H1 (cell line): ENCODE measurements around the gene RABEPK. TPM values are rescaled to one million over a fixed set of nuclear protein-coding genes. Genes with fewer than 3 reads are reported as not detected.
A peak's percentile ranks its signal among the peaks of the same experiment; 100 is the strongest.

Source experiments
- CTCF ChIA-PET: fragments of 300-600 bp; sonication (Branson Sonifier 250); formaldehyde crosslinking; loops from one replicate; lab custom pipeline; 2021; ENCODE audit not compliant: partially characterized antibody; lab: Charles Lee
- POLR2A ChIA-PET: fragments of 300-600 bp; sonication (Branson Sonifier 250); formaldehyde crosslinking; loops from one replicate; lab custom pipeline; 2021; ENCODE audit warnings: inconsistent platforms; ENCODE audit not compliant: partially characterized antibody; lab: Charles Lee
- DNase-seq, 2 experiments: peaks; one replicate each; pipeline versions ENCODE4 v3.0.0 to v3.0.0-alpha.2; 2010 to 2022; ENCODE audit warnings: low spot score in 2 of 2, low read depth in 1 of 2, mixed read lengths in 1 of 2
- FAIRE-seq: peaks from 2 replicates; lab custom pipeline; 2011; peaks lifted over from hg19 to GRCh38; lab: Jason Lieb, UNC
- H2AFZ ChIP-seq: 2 replicates; pipeline ENCODE4 v1.8.1; 2012; ENCODE audit warnings: low read length, inconsistent platforms
- H2AK5ac ChIP-seq: 2 replicates; pipeline ENCODE4 v1.6.1; 2013; ENCODE audit warnings: low read depth, low read length
- H2BK120ac ChIP-seq: replicated peaks from 2 replicates; pipeline ENCODE3; 2013; ENCODE audit warnings: low read depth, low read length, inconsistent platforms
- H2BK12ac ChIP-seq: 2 replicates; pipeline ENCODE4 v1.6.1; 2013; ENCODE audit warnings: low read depth, low read length
- H2BK15ac ChIP-seq: 2 replicates; pipeline ENCODE4 v1.6.1; 2013; ENCODE audit warnings: low read length
- H2BK20ac ChIP-seq: 2 replicates; pipeline ENCODE4 v1.6.1; 2013; ENCODE audit warnings: low read length
- H2BK5ac ChIP-seq: 2 replicates; pipeline ENCODE4 v1.6.1; 2013; ENCODE audit warnings: low read depth, low read length
- H3K14ac ChIP-seq: 2 replicates; pipeline ENCODE4 v1.6.1; 2013; ENCODE audit warnings: inconsistent platforms; ENCODE audit not compliant: insufficient read length
- H3K18ac ChIP-seq: 2 replicates; pipeline ENCODE4 v1.6.1; 2013; ENCODE audit warnings: low read length; ENCODE audit errors: extremely low read depth
- H3K23ac ChIP-seq: 2 replicates; pipeline ENCODE4 v1.6.1; 2013; ENCODE audit warnings: inconsistent platforms; ENCODE audit not compliant: insufficient read length
- H3K23me2 ChIP-seq: 2 replicates; pipeline ENCODE4 v1.6.1; 2013; ENCODE audit warnings: low read depth, low read length
- H3K27ac ChIP-seq: 2 replicates; pipeline ENCODE4 v1.6.1; 2011; ENCODE audit warnings: low read depth, low read length, inconsistent platforms
- H3K27me3 ChIP-seq, 4 experiments: replicated peaks in 1 of 4; 1 replicate in 1 of 4; 2 replicates in 3 of 4; pipeline versions ENCODE4 v1.6.1 to v1.8.1; 2011 to 2013; ENCODE audit warnings: low read length in 3 of 4, mild to moderate bottlenecking in 3 of 4, inconsistent platforms in 2 of 4, mixed read lengths in 2 of 4, moderate library complexity in 1 of 4; ENCODE audit not compliant: control insufficient read depth in 3 of 4, insufficient read depth in 3 of 4; ENCODE audit errors: extremely low read depth in 1 of 4
- H3K36me3 ChIP-seq, 4 experiments: 2 replicates each; pipeline versions ENCODE4 v1.6.1 to v1.8.1; 2011 to 2013; ENCODE audit warnings: mild to moderate bottlenecking in 4 of 4, low read length in 3 of 4, moderate library complexity in 2 of 4, control low read depth in 1 of 4, inconsistent platforms in 1 of 4; ENCODE audit not compliant: insufficient read depth in 4 of 4, control insufficient read depth in 2 of 4
- H3K4ac ChIP-seq: replicated peaks from 2 replicates; pipeline ENCODE3; 2013; ENCODE audit warnings: low read length, low read depth, mixed read lengths, inconsistent platforms; ENCODE audit not compliant: insufficient read length
- H3K4me1 ChIP-seq, 4 experiments: replicated peaks in 1 of 4; 1 replicate in 1 of 4; 2 replicates in 3 of 4; pipeline versions ENCODE4 v1.6.1 to v1.8.1; 2011 to 2013; ENCODE audit warnings: low read length in 3 of 4, inconsistent platforms in 2 of 4, mixed read lengths in 1 of 4; ENCODE audit not compliant: insufficient read depth in 4 of 4, control insufficient read depth in 3 of 4
- H3K4me2 ChIP-seq, 2 experiments: 2 replicates each; pipeline versions ENCODE4 v1.6.1 to v1.8.1; 2011 to 2013; ENCODE audit warnings: low read depth in 2 of 2, low read length in 2 of 2, control low read depth in 1 of 2, inconsistent platforms in 1 of 2, mild to moderate bottlenecking in 1 of 2; ENCODE audit not compliant: insufficient read depth in 1 of 2
- H3K4me3 ChIP-seq, 4 experiments: fragments of 200-600, 300-600 bp in 1 of 4; sonication (generic), shearing (Covaris generic), sonication (Bioruptor Twin) in 1 of 4; 2 replicates each; pipeline versions ENCODE4 v1.5.1 to v1.8.1; 2011 to 2016; ENCODE audit warnings: low read length in 4 of 4, low read depth in 3 of 4, control low read depth in 2 of 4, inconsistent platforms in 2 of 4, mild to moderate bottlenecking in 2 of 4, mixed read lengths in 1 of 4, moderate library complexity in 1 of 4; ENCODE audit not compliant: insufficient read depth in 2 of 4; ENCODE audit errors: extremely low read depth in 1 of 4
- H3K56ac ChIP-seq: replicated peaks from 2 replicates; pipeline ENCODE3; 2013; ENCODE audit warnings: low read depth, mild to moderate bottlenecking, mixed read lengths, low read length, inconsistent platforms; ENCODE audit not compliant: insufficient read length
- H3K79me1 ChIP-seq: 2 replicates; pipeline ENCODE4 v1.6.1; 2013; ENCODE audit warnings: low read depth, low read length, control low read depth
- H3K79me2 ChIP-seq, 2 experiments: 2 replicates each; pipeline versions ENCODE4 v1.6.1 to v1.8.1; 2012 to 2013; ENCODE audit warnings: low read length in 2 of 2, mild to moderate bottlenecking in 2 of 2, inconsistent platforms in 1 of 2; ENCODE audit not compliant: insufficient read depth in 2 of 2, control insufficient read depth in 1 of 2
- H3K9ac ChIP-seq, 4 experiments: replicated peaks in 1 of 4; 1 replicate in 1 of 4; 2 replicates in 3 of 4; pipeline versions ENCODE4 v1.6.1 to v1.8.1; 2011 to 2013; ENCODE audit warnings: low read depth in 3 of 4, low read length in 3 of 4, control low read depth in 2 of 4, mild to moderate bottlenecking in 2 of 4, moderate library complexity in 2 of 4, inconsistent platforms in 1 of 4; ENCODE audit errors: extremely low read depth in 1 of 4
- H3K9me3 ChIP-seq, 2 experiments: 2 replicates each; pipeline versions ENCODE4 v1.6.1 to v1.8.1; 2012 to 2013; ENCODE audit warnings: mild to moderate bottlenecking in 2 of 2, moderate library complexity in 2 of 2, control low read depth in 1 of 2, inconsistent platforms in 1 of 2, low read depth in 1 of 2, low read length in 1 of 2, mixed read lengths in 1 of 2; ENCODE audit not compliant: insufficient read depth in 2 of 2
- H4K20me1 ChIP-seq, 2 experiments: replicated peaks in 1 of 2; 2 replicates each; pipeline versions ENCODE3 to v1.8.1; 2011 to 2013; ENCODE audit warnings: inconsistent platforms in 2 of 2, low read length in 2 of 2, mild to moderate bottlenecking in 1 of 2; ENCODE audit not compliant: insufficient read depth in 2 of 2, control insufficient read depth in 1 of 2
- H4K5ac ChIP-seq: 2 replicates; pipeline ENCODE4 v1.6.1; 2013; ENCODE audit warnings: low read length, low read depth, mixed read lengths, inconsistent platforms; ENCODE audit not compliant: insufficient read length
- H4K8ac ChIP-seq: 2 replicates; pipeline ENCODE4 v1.8.0; 2013; ENCODE audit warnings: mild to moderate bottlenecking, moderate library complexity, low read length, inconsistent platforms; ENCODE audit not compliant: insufficient read depth; ENCODE audit errors: extremely low read depth
- H4K91ac ChIP-seq: replicated peaks from 2 replicates; pipeline ENCODE3; 2013; ENCODE audit warnings: low read length, mixed read lengths, inconsistent platforms; ENCODE audit not compliant: insufficient read length
- BCL11A ChIP-seq, 2 experiments: IDR thresholded peaks; one replicate each; pipeline ENCODE4 v1.6.1; 2011; ENCODE audit warnings: low read depth in 2 of 2, low read length in 2 of 2, mild to moderate bottlenecking in 2 of 2
- CTBP2 ChIP-seq: IDR thresholded peaks from 2 replicates; pipeline ENCODE4 v1.7.0; 2011; ENCODE audit warnings: borderline replicate concordance, mild to moderate bottlenecking, moderate library complexity, mixed read lengths, low read length; ENCODE audit not compliant: insufficient read depth, insufficient read length
- EGR1 ChIP-seq: IDR thresholded peaks from 2 replicates; pipeline ENCODE4 v1.6.1; 2011; ENCODE audit warnings: low read depth, low read length, borderline replicate concordance
- JUND ChIP-seq: IDR thresholded peaks from 2 replicates; pipeline ENCODE4 v1.6.1; 2011; ENCODE audit warnings: mild to moderate bottlenecking, improper control_type of control experiment, low read length
- MAFK ChIP-seq: IDR thresholded peaks from 2 replicates; pipeline ENCODE4 v1.6.1; 2012; ENCODE audit warnings: low read depth, mild to moderate bottlenecking, improper control_type of control experiment, low read length
- POLR2A ChIP-seq, 2 experiments: IDR thresholded peaks; 1 replicate in 1 of 2; 2 replicates in 1 of 2; pipeline ENCODE4 v1.6.1; 2011; ENCODE audit warnings: low read depth in 2 of 2, low read length in 2 of 2, mild to moderate bottlenecking in 2 of 2; ENCODE audit errors: control extremely low read depth in 1 of 2
- RBBP5 ChIP-seq: IDR thresholded peaks from 2 replicates; pipeline ENCODE4 v1.7.1; 2012; ENCODE audit warnings: low read depth, mild to moderate bottlenecking, inconsistent platforms, low read length, moderate library complexity, borderline replicate concordance
- SIX5 ChIP-seq: IDR thresholded peaks from 2 replicates; pipeline ENCODE4 v1.6.1; 2011; ENCODE audit warnings: mild to moderate bottlenecking, low read depth, low read length
- SP2 ChIP-seq: IDR thresholded peaks from 2 replicates; pipeline ENCODE4 v1.6.1; 2012; ENCODE audit warnings: mild to moderate bottlenecking, low read length, inconsistent platforms
- SUZ12 ChIP-seq: fragments of 200-600 bp; sonication (generic); IDR thresholded peaks from 2 replicates; pipeline ENCODE4 v1.6.1; 2012; ENCODE audit warnings: mild to moderate bottlenecking, inconsistent platforms, low read length, moderate library complexity, mixed read lengths
- TEAD4 ChIP-seq: IDR thresholded peaks from 2 replicates; pipeline ENCODE4 v1.6.1; 2012; ENCODE audit warnings: low read depth, low read length, inconsistent platforms, mixed read lengths
- ZNF274 ChIP-seq: IDR thresholded peaks from 2 replicates; pipeline ENCODE4 v1.7.0; 2012; ENCODE audit warnings: low read length, borderline replicate concordance; ENCODE audit errors: extremely low read depth
- WGBS, 2 experiments: shearing (Covaris generic) in 1 of 2; methylation state at CpG; one replicate each; pipeline versions ENCODE4 v1.1.6 to v1.1.7; 2013 to 2015; ENCODE audit warnings: low lambda C conversion rate in 2 of 2, mixed read lengths in 2 of 2, inconsistent platforms in 1 of 2, low coverage in 1 of 2, missing lambda C conversion rate in 1 of 2; ENCODE audit not compliant: insufficient replicate concordance in 2 of 2, insufficient coverage in 1 of 2, insufficient read length in 1 of 2; ENCODE audit errors: extremely low coverage in 1 of 2, missing lambda C conversion rate in 1 of 2; 5-methylcytosine and 5-hydroxymethylcytosine counted together
- polyA plus RNA-seq, 7 experiments: library from polyadenylated mRNA; depleted of rRNA in 3 of 7; stranded (reverse) in 5 of 7; unstranded in 2 of 7; fragments of >200 nt in 5 of 7; fragments of 200-250 nt in 2 of 7; gene quantifications; 1 replicate in 5 of 7; 2 replicates in 1 of 7; 4 replicates in 1 of 7; pipeline versions ENCODE4 v1.2.1 to v1.2.3, GENCODE V29; 2011 to 2013; ENCODE audit warnings: missing spikeins in 2 of 7, mixed read lengths in 2 of 7
- total RNA-seq: library from RNA; stranded (reverse); fragmentation: NEBNext Ultra II Directional; extraction: Animal tissue kit (Norgen Biotek cat#: 25700); gene quantifications from 2 replicates; pipeline ENCODE4 v1.2.1, GENCODE V29; 2021

The RABEPK gene
- total and polyA plus RNA-seq, 2 of the 8 experiments (the other 6 are each of a cell fraction or from before 2014, with no cell fraction given) = 26.3 to 34.3 TPM

- H2BK12ac ChIP-seq = no peak overlapping the region
- FAIRE-seq (no peak), DNase-seq (no peak)
- 0 out of 2 replicates have a peak, but pooled peaks cover 3% of the 10 kb centered on the region for H3K79me1 ChIP-seq
- H3K23me2 ChIP-seq = peaks cover 9% of the 10 kb centered on the region; the same call in 1 of the 2 replicates
- H2BK15ac ChIP-seq = no peak overlapping the region
- no peak overlapping the region for H2AK5ac ChIP-seq
- peaks cover 7 to 33% of the 10 kb centered on the region in 2 experiments for H3K79me2 ChIP-seq
- POLR2A ChIA-PET = interaction anchor here (0.7 to 3.8 kb wide), 17 partner anchors 8 to 129 kb away, joined by 3 to 24 read pairs (median 7); partner anchors contain the start of genes GAPVD1 and RABEPK
- H4K20me1 ChIP-seq = peaks cover 0 to 17% of the 10 kb centered on the region in 2 experiments
- H2BK20ac ChIP-seq = no peak overlapping the region
- peak overlapping the region; percentile 75 to 100 (median 93) for H3K4me3 ChIP-seq
- H3K14ac ChIP-seq = no peak overlapping the region
- H4K5ac ChIP-seq = no peak overlapping the region
- peak overlapping the region; percentile 75 to 86 for H3K4me2 ChIP-seq
- no peak overlapping the region for H4K91ac ChIP-seq
- 59% methylated on average over 8 of the region's 8 CpGs; no CpG with 5 or more reads in 1 of the 2 experiments for WGBS, 2 experiments
- no peak overlapping the region for H4K8ac ChIP-seq
- H3K27me3 ChIP-seq = peaks cover 0 to 2% (median 0%) of the 10 kb centered on the region in 4 experiments; a peak in 1 of 7 replicates
- H2BK120ac ChIP-seq = no peak overlapping the region
- peaks cover 0 to 6% (median under 1%) of the 10 kb centered on the region in 4 experiments; a peak in 1 of 7 replicates for H3K4me1 ChIP-seq
- H3K18ac ChIP-seq = no peak overlapping the region
- no peak overlapping the region for H3K27ac ChIP-seq
- no peak overlapping the region for H3K23ac ChIP-seq
- H2AFZ ChIP-seq = no peak overlapping the region
- H3K36me3 ChIP-seq = peaks cover 23 to 53% (median 41%) of the 10 kb centered on the region in 4 experiments
- H3K56ac ChIP-seq = no peak overlapping the region
- H3K9me3 ChIP-seq = no peaks in the 10 kb centered on the region
- no peak overlapping the region for H3K4ac ChIP-seq
- H2BK5ac ChIP-seq = no peak overlapping the region
- H3K9ac ChIP-seq = peak overlapping the region; percentile 9 to 99 (median 96); a peak in 6 of 7 replicates
- CTCF ChIA-PET = no interaction called here
- no peak for TF ChIP-seq POLR2A (IDR thresholded peaks at IDR 0.05; ENCODE audit: control extremely low read depth in 1 of 2, low read depth in 2 of 2, low read length in 2 of 2)
- TF ChIP-seq ZNF274 = no peak
- no peak for TF ChIP-seq JUND
- no peak for TF ChIP-seq TEAD4
- no peak for TF ChIP-seq SP2
- no peak for TF ChIP-seq RBBP5
- TF ChIP-seq BCL11A (IDR thresholded peaks at IDR 0.05; ENCODE audit: low read depth in 2 of 2, low read length in 2 of 2) = no peak
- no peak for TF ChIP-seq MAFK
- TF ChIP-seq SIX5 = no peak
- TF ChIP-seq CTBP2 = no peak
- no peak for TF ChIP-seq EGR1
- no peak for TF ChIP-seq SUZ12
Observed at GRCh38 chr9:125239631-125240597, 39.6 kb downstream of the RABEPK start.
